Hematopoietic multipotent progenitor cell treated with erythropoietin and hydrocortisone succinate and interleukin-3 and kit ligand, for 17 days (in vitro differentiated cells): ENCODE data around the gene CD164.
A peak's percentile ranks its signal among the peaks of the same experiment; 100 is the strongest.

ENCODE experiments used
- DNase-seq: peaks from one replicate; pipeline ENCODE4 v3.0.0-alpha.2; 2015; ENCODE audit warnings: low spot score

CD164 gene

DNA sequence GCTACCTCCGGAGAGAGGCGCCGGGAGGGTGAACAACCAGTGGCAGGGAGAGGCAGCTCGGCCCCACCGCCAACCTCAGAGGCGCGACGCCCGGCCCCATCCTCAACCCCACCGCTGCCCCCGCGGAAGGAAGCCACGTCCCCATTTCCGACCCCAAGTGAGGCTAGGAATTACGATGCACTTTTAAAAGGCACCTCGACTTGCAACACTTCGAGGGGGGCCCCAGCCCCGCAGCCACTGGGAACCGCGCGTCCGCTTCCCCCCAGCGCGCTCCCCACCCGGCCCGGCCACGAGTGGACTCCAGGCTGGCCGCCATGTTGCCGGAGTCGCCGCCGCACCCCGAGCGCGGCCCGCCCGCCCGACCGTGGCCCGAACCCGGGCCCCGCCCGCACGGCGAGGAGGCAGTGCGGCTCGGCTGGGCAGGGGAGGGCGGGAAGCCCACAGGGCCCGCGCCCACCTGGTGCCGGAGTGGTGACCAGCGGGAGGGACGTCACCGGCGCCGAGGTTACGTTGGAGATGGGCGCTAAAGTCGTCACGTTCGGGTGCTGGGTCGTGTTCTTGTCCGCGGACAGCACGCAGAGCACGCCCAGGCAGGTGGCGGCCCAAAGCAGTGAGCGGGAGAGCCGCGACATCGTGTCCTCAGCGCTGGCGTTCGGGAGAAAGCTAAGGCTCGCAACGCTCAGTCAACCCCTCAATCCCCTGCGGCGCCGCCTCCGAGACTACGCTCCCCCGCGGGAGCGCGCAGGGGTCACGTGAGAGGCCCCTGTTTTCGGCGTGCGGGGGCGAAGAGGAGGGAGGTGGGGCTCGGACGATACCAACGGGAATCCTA is at the start of gene CD164:
Gene CD164 (minus strand): TSS at position 721 of the 829 bp plus-strand sequence. CDS start 89 bp downstream, at position 632.
- DNase-seq, result no peak

DNA sequence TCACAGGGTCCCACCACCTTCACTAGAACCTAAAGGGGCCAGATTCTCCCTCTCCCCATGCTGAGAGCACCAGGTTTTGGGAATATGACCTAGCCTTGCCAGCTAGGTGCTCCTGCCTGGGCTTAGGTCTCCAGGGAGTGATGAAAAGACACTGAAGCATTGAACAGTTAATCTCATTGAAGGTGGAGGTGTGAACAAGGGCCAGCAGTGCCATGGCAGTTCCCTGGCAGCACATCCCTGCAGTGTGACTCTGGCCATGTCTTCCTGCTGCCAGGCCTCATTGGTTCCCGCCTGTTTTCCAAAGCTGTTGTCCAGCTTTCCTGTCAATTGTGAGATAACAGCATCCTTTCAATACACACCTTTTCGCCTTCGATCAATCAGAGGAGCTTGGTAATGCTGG is 47.2 kb upstream of the CD164 start:
- no peak for DNase-seq

DNA sequence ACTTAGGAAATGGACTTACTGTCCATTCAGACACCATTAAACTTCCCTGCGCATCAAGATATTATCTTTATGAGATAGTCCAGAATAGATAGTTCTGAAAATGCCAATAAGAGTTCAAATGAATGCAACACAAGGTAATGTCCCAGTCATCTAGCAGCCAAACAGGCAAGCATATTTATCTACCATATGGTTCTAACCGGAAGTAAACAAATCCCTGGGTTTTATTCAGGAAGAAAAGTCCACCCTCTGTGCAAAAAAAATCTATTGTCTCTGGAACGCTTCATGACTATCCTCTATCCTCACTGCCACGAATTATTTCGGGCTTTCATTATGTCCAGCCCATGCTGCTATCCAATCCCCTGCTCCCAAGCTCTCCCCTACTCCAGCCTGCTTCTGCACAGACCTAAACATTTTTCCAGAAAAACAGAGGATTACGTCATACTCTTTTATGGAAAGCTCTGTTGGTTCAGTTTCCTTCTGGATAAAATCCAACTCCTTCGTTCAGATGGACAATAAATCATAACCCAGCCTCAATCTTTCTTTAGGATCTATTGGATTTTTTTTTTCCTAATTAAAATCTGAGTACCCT is 46.7 kb upstream of the CD164 start:
- DNase-seq, result no peak

DNA sequence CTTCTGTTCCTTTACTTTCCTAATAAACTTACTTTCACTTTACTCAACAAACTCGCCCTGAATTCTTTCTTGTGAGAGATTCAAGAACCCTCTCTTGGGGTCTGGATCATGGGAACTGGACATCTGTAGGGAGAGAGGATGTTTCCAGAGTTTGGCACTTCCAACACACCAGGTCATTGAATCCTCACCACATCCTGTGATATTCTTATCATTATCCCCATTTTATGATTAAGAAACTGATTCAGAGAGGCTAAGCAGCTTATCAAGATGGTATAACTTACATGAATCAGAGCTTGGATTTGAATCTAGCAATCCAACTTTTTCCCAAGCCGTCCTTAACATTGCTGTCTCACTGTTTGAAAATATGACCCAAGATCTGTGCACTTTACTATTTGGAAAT is 42.7 kb upstream of the CD164 start:
- DNase-seq, result no peak

- DNase-seq, result no peak
Measured at GRCh38 chr6:109421184-109421583, 38.9 kb upstream of the CD164 start.

DNA sequence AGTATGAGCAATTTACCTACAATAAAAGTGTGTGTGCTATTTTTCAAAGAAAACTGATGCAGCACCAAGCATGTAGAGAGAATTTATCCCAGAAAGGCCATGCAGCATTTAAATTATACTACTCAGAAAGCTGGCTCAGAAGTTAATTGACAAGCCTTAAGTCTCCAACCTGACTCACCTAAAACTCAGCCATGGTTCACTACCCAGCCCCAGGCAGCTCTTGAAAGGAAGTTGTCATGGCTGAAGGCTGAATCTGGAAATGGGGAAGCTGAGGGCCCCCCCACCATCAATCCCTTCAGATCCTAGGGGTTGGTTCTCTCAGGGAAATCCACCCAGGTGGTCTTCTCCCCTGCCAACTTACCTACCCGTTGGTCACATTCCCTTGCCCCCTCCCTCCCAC is 38.5 kb upstream of the CD164 start:
- no peak for DNase-seq

GRCh38 chr6:109417646-109418045 is 35.4 kb upstream of the CD164 start:
- DNase-seq, result no peak

- no peak for DNase-seq
Measured at GRCh38 chr6:109411034-109411433, 28.8 kb upstream of the CD164 start.

DNA sequence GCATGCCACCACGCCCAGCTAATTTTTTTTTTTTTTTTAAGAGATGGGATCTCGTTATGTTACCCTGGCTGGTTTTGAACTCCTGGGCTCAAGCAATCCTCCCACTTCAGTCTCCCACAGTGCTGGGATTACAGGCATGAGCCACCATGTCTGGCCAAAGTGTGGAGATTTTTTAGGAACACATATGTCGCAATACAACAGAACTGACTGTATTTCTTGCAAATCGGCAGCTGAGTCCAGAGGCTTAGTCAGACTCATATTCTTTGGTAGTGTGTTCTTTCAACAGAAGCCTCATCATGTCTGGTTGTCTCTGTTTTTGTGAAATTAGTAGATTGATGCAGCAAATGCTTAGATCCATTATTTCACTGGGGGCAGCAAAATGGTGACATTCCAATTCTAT is 23.9 kb upstream of the CD164 start:
- DNase-seq, result no peak

DNA sequence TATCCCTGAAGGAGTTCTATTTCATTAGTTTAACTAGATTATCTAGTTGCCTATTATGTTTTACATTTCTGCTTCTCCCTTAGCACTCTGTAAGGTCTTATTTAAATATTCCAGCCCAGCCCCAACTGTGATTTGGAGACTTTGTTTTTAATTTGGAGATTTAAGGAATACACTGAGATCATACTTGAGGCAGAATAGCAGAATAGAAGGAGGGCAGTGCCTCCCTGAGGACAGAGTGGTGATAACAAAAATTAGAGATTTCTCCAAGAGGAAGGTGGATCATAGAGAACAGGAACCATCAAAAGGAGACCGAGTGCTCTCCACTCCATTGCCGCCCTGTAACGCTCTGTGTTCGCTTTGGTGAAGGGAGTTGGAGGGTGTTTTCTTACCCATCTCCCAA is 14.8 kb upstream of the CD164 start:
- DNase-seq, result no peak

DNA sequence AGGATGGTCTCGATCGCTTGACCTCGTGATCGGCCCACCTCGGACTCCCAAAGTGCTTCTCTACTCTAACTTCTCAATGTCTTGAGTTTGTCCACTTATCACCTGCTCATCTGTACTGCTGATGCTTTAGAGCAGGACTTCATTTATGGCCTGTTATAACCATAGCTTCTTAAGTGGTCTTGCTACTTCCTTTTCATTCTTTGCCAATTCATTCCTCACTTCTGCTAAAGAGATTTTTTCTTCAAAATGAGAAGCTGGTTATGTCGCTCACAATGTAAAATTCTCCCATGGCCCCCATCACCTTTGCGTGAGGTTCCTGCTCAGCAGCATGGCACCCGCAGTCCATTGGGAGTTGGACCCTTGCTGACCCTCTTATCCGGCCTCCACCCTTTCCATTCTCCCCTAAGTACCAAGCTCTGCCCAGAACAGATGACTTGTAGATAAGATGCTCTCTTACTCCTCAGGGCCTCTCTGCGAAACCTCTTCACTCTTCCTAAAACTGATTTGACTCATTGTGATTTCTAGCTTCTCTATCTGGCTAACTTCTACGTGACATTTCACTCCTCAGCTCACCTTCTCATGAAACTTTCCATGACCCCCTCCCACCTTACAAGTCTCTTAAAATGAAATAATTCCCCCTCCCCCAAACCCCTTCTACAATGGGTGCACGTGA is 13.9 kb upstream of the CD164 start:
- DNase-seq, result no peak

GRCh38 chr6:109393886-109394281 is 11.6 kb upstream of the CD164 start:
- DNase-seq, result no peak

DNA sequence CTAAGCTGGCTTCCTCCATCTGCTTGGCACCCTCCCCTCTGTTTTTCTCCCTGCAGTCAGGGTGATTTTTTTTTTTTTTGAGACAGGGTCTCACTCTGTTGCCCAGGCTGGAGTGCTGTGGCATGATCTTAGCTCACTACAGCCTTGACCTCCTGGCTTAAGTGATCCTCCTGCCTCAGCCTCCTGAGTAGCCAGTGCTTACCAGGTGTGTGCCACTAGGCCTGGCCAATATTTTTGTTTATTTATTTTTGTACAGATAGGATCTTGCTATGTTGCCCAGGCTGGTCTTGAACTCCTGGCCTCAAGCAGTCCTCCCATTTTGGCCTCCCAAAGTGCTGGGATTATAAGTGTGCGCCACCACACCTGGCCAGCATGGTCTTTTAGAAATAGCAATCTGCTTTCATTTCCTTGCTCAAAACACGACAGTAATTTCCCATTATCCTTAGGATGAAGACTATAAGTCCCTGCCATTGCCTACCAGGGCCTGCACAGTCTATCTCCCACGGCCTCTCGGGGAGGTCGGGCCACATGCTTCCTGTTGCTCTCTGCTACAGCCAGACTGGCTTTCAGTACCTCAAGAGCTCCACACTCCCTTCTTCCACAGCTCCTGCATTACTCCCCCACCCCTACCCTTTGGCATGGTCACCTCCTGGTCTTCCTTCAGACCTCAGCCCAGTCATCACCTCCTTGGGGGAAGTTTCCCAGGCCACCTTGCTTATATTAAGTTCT is 11.1 kb upstream of the CD164 start:
- DNase-seq, result no peak

DNA sequence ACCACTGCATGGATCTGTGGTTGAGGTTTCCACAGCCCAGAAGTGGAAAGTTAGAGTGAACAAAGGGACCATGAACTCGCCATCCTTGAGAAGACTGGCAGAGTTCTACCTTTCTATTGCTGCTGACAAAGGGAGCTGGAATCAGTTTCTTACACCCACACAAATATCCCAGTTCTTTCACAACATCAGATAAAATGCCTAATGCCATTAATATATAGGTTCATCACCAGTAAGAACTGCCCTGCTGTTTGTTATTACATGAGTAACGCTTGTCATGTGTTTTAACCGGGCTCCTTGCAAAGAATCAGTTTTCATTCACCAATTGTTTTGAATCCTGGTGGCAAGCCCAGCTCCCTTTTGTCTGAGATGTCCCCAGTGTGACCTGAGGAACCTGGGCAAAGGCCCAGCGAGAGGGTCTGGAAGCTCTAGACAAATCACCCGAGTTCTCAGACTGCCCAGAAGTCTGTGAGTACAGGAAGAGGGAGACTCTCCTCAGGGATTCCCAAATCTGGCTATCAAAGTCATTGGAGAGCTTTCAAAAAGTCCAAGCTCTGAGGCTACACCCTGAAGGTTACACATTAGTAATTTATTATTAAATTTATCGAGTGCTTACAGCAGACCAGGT is 7.5 kb upstream of the CD164 start:
- DNase-seq, result no peak

- DNase-seq, result no peak
Measured at GRCh38 chr6:109388265-109388664, 6.0 kb upstream of the CD164 start.

GRCh38 chr6:109383438-109383940 is 1.2 kb upstream of the CD164 start:
- no peak for DNase-seq

DNA sequence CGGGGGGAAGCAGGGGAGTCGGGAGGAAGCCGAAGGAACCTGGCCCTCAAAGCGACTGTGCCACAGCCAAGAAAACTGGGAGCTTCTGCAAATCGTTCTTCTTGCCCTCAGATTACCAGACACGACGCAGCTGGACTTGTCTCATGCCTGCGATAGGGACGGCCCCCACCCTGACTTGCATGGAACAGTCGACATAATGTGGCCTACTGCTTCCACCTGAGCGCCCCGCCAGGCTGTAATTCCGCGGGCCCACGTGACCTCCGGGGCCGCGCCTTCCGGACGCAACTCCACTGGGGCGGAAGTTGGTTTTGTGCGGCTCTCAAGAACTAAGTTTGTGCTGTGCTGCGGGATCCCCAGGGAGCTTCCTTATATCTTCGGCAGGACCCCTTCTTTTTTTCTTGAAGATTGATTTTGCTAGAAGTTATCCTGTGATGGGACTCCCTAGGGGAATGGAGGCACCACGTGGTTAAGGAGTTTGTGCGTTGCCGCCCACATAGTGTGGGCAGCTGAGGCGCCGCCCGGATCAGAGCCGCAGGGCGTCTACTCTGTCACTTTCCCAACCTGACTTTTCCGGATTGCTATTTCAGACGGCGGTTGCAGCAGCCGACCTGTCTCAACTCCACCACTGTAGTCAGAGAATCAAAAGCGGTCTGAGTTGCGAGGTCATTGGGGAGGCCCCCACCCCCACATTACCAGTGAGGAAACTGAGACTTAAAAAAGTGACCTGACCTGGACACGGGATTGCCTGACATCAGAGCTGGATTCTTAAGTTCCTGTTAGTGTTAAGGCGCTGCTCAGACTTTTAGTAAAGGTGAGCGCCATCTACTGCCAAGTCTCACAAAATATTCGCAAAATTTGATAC is 540 bp upstream of the CD164 start:
- peak; percentile 96 for DNase-seq

DNA sequence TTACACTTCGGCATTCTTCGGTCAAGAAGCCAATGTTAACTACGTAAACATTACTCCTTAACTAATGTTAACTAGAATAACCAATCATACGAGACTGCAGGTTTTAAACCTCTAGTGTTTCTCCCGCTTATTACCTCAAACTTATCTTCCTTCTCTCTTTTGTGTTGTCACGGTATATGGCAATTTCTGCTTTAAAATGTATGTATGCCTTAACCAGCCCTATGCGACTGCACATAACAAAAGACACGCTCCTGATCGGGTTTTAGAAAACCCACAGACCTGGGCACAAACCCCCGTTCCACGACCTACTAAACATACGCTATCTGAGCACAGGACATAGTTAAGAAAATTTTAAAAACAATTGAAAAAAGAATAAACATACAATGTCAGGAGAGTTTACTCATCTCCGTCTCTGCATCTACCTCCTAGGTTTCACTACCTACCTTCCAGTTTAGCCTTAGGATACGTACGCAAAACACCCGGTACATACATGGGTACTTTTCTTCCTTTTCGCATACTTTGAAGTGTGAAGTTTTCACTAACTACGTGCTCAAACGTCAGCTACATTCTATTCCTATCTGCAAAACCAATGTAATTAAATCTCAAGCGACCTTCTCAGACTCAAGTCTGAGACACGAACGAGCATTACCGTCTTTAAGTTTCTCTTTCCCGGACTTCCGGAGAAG is 1.1 kb downstream of the CD164 start:
- DNase-seq, result peak; percentile 69

DNA sequence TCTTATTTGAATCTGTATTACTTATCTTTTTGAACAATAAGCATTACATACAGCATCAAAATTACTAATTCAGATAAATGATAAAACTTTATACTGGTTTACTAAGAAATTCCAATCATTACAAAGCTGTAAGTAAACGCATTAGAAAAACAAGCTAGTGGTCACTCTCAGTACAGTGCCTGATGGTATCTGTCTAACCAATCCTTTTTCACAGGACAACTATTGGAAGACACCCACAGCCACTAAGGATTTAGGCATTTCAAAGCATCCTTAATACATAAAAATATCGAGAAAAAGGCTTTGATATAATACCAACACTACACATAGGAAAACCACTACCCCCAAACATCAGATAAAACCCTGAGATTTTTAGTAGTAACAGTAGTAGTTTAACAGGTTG is 2.6 kb downstream of the CD164 start:
- DNase-seq, result peak; percentile 48

DNA sequence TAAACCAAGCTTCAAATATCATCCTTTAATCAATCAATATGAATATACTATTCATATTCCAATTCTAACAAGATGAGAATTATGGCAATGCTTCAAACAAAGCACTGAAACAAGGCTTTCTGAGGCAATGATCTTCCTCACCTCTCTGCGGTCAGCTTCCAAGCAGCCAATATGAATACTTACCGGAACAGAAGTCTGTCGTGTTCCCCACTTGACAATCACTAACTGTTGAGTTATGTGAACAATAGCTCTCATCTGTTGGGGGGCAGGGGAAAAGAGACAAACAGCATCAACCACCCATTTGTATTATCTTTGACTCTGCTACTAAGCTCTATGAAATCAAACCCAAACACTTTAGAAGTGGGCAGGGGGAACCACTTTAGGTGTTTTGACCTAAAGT is 4.5 kb downstream of the CD164 start:
- no peak for DNase-seq
